Activated CD4-positive, alpha-beta T cell treated with anti-CD3 and anti-CD28 coated beads, Interleukin-2, amount 50 U/mL, for 4 hours (primary cell): ENCODE data around the gene SLC37A1.

Source experiments
- DNase-seq, 2 experiments: peaks; one replicate each; pipeline ENCODE4 v3.0.0-alpha.2; 2020

Gene SLC37A1

DNA sequence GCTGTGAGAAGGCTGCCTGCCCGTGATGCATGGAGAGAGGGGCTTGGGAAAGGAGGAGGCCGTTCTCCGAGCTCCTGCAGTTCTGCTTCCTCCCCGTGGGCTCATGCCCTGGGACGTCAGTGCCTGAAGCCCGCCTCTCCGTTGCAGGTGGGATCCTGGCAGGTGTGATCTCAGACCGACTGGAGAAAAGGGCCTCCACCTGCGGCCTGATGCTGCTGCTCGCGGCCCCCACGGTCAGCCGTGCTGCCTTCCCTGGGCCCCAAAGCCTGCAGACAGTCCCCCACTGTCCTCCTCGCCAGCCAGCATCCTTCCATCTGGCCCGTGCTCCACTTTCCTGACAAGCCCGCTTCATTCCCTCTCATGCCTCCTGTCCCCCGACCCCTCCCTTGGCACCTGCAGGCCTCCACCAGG, 50.9 kb downstream of the SLC37A1 start:
- no peak for DNase-seq

DNA sequence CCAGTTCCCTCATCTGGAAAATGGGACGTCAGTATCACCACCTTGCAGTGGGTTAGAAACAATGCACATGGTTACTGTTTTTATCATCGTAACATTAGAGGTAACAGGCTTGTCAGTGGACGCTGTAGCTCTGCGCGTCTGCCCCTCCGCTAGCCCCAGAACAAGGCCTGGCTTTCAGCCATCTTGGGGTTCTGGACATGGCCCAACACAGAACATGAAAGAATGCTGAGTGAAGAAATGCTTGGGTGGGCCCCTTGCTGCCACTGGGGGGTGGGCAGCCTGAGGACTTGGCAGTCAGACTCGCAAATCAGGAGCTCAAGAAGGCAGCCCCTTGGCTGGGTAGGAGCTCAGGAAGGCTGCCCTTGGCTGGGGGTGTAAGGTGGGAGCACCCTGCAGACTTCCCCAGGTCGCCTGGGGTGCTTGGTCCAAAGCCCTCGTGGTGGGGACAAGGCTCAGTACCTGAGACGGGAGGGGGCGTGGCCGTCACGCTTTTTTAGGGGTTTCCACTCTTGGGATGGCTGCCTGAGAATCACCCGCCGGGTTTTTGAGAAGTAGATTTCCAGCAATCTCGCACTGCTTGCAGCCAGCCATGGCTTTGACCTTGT, 51.7 kb downstream of the SLC37A1 start:
- DNase-seq, result no peak

GRCh38 chr21:42565886-42566523, 52.4 kb downstream of the SLC37A1 start:
- DNase-seq, result no peak

GRCh38 chr21:42566524-42567213, 53.0 kb downstream of the SLC37A1 start:
- DNase-seq, result no peak

DNA sequence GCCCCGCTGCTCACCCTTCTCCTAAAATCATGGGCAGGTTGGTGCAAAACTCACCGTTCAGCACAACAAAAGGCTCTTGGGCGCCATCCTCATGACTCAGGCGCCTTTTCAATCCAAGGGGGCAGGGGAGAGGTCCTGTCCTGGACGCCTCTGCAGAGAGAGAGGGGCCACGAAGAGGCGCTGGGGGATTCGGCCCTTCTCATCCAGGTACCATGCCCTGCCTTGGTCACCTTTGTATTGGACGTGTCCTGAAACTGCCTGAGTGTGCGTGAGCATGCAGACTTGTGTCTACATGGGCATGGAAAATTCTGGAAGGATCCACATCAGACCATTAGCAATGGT, 53.5 kb downstream of the SLC37A1 start:
- DNase-seq, result no peak

- DNase-seq, result no peak
Observed at GRCh38 chr21:42567861-42568260, 54.2 kb downstream of the SLC37A1 start.

DNA sequence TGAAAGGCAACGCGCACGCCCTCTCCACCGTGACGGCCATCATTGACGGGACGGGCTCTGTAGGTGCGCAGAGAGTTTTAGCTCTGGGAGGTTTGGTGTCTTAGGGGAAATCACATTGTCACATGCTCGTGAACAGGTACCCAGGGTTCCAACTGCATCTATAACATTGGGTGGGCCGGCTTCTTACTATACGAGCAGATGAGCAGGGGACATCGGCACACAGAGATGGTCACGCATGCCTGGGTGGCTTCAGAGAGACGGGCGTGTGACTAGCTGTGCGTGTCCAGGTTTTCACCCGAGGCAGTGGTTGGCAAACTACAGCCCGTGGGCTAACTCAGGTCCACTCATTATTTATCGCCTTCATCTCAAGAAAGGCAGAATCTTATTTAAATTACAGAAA, 54.7 kb downstream of the SLC37A1 start:
- no peak for DNase-seq

GRCh38 chr21:42568866-42569731, 55.4 kb downstream of the SLC37A1 start:
- DNase-seq, result no peak

GRCh38 chr21:42569732-42570301, 56.2 kb downstream of the SLC37A1 start:
- DNase-seq, result no peak

- no peak for DNase-seq
Observed at GRCh38 chr21:42570362-42570761, 56.7 kb downstream of the SLC37A1 start.

DNA sequence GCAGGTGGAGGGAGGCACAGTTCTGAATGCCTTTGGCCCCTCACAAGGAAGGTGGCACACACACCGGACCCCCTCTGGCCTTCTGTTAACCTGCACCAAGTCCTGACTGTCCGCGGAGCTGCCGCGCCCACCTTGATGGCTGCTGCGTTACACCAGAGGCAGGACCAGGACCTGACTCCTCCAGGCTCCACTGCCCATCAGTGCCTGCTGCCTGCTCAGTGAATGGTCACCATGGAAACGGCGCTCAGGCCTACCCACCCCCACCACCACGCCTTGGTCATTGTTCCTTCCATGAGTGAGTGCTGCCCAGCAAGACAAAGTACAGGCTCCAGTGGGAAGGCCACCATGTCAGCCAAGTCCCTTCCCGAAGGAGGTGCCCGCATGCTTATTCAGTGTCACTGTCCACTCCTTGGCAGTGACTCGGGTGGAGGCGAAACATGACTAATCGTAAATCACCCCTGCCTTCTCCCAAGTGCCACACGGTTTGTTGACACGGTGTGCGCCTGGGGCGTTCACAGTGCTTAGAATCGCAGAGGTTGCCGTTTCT, 57.3 kb downstream of the SLC37A1 start:
- no peak for DNase-seq

DNA sequence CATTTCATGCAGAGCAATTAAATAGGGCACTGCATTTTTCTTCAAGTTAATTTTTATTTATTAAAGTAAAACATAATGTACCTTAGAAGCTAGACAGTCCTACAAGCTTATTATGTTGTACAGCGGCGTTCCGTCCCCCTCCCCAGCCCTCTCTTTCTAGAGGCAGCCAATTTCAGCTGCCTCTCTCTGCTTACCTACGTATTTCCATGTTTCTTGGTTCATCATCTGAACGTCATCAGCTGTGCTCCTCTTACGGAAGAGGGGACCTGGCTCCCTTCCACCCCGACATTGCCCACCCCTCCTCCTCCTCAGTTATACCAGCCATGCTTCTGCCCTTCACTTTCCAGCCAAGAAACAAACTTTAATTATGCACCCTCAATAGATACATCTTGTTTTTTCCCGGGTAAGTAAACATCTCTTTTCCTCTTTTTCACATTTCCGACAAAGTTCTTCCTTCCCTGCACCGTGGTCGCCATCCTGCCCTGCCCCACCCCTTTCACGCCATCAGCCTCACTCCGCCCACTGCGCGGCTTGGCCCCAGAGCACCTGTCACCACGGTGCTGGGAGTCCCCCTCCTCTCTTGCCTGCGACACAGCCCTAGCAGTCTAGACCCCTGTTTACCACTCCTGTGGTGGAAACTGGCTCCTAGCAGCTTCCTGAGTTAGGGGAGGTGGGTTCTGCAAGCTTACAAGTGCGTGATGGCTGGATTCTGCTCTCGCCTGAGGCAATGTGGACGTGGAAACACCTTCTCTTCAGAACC, 57.9 kb downstream of the SLC37A1 start:
- no peak for DNase-seq

DNA sequence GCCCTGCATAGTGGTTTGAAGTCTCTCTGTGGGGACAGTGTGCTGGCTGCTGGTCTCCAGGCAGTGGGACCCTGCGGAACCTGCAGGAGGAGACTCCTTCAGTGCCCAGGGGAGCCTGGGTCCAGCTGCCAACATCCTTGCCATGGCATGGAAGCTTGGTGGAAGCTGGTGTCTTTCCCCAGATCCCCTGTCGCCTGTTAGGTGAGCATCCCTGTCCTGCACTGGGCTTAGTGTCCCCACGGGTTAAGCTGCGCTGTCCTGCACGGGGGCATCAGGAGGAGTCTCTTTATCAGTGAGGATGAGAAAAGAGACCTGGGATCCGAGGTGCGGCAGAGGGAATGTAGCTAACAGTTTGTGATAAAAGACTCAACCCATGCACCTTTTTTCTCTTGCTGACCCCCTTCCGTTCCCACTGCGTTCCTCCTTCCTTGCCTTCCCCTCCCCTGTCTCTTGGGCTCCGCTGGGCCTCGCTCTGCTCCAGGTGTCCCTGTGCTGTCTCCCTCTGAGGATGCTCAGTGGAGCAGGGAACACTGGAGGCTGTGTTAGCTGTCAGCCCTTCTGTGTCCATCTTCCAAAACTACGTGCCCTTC, 59.3 kb downstream of the SLC37A1 start:
- no peak for DNase-seq

DNA sequence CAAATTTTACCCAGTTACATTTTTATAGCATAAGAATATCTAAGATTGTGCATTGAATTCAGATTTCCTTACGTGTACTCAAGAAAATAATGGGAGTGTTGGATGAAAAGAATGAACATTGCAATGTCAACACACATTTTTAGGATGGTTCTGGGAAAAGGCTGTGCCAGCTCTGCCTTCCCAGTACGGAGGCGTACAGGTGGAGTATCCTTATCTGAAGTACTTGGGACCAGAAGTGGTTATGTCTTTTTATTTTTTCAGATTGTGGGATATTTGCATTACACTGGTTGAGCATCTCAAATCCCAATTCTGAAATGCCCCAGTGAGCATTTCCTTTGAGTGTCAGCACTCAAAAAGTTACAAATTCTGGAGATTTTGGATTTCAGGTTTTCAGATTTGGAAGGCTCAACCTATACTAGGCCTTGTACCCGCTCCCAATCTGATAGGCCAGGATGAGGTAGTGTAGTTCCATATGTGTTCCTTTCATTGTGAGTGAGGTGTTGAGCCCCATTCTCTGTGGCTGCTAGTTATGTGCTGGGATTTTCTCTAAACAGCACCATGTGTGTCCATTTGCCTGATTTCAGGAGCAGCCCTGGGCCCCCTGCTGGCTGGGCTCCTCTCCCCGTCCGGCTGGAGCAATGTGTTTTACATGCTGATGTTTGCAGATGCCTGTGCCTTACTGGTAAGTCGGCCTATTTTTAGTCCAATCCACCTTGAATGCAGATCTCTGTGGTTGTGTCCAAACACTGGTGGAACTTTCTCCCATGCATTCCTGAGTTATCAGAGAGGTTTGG, 60.8 kb downstream of the SLC37A1 start:
- no peak for DNase-seq

GRCh38 chr21:42575111-42575510, 61.5 kb downstream of the SLC37A1 start:
- no peak for DNase-seq

GRCh38 chr21:42576639-42577038, 63.0 kb downstream of the SLC37A1 start:
- no peak for DNase-seq

- no peak for DNase-seq
Observed at GRCh38 chr21:42578034-42578433, 64.4 kb downstream of the SLC37A1 start.

DNA sequence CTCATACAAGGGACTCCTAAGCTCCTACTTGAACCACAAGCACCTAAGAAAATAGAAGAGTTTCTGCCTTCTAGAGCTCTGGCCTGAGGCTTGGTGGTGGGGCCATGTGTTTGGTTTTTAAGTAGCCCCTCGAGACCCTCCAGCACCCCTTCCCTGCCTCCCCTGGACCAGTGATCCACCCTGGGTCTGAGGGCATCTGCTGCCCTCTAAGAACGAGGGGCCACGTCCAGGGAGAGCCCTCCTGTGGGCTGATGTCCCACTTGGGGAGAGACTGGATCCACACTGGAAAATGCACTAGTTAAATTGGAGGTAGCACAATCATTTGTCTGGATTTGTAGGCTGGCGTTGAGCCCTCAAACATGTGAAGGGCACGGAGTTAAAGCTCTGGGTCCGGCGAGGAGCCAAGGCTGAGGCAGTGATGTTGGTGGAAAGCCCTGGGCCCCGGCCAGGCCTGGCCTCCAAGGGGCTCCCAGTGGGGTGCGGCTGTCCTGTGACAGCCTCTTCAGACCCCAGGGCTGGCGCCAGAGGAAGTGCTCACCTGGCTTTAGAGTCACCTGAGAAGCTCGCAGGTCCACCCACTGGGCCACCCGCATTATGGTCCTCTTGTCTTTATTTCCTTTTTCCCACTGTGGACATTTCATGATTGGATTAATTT, 65.2 kb downstream of the SLC37A1 start:
- DNase-seq, result no peak

DNA sequence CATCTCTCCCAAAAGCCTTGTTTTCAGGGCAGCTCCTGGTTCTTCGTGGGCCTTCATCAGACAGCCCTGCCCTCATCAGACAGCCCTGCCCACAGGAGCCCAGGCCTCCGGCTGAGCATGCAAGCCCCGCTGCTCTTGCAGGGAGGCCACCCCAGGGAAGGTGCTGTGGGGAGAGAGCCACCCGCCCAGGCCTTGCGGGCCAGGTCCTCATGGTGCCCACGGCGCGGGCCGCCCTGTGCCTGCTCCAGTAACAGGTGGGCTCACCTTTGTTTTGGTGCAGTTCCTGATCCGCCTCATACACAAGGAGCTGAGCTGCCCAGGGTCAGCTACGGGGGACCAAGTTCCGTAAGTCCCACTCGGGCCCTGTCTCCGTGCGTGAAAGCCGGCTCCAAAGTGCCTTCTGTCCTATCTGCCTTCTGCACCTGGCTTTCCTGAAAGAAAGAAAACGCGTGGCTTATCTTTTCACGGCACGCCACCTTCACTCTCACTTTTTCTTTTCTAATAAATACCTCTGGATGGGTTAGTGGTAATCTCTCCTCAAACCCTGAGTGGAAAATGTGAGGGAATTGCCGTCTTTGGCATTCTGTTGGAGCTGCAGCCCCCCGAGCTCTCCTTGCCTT, 65.9 kb downstream of the SLC37A1 start:
- no peak for DNase-seq
